KOPT-K1 (cell line): ENCODE data around the gene CD244.
A peak's percentile ranks its signal among the peaks of the same experiment; 100 is the strongest.
"Not testable (repeated sequence)": the region's sequence is repeated elsewhere in the genome, so short reads cannot be mapped to it uniquely, and the experiment has no call there.

Experiments
- H3K27ac ChIP-seq: fragments of 200-600 bp; sonication (generic); 2 replicates; pipeline ENCODE4 v1.5.1; 2016; ENCODE audit warnings: antibody characterized with exemption, mild to moderate bottlenecking, low read depth, low read length; ENCODE audit not compliant: poor library complexity, severe bottlenecking
- H3K36me3 ChIP-seq: fragments of 200-600 bp; sonication (generic); 2 replicates; pipeline ENCODE4 v1.5.1; 2017; ENCODE audit warnings: antibody characterized with exemption, mild to moderate bottlenecking, low read length, moderate library complexity; ENCODE audit not compliant: insufficient read depth
- H3K9me3 ChIP-seq: fragments of 200-600 bp; sonication (generic); 2 replicates; pipeline ENCODE4 v1.5.1; 2017; ENCODE audit warnings: antibody characterized with exemption, low read length, mild to moderate bottlenecking; ENCODE audit not compliant: insufficient read depth, poor library complexity, severe bottlenecking

CD244 gene

DNA sequence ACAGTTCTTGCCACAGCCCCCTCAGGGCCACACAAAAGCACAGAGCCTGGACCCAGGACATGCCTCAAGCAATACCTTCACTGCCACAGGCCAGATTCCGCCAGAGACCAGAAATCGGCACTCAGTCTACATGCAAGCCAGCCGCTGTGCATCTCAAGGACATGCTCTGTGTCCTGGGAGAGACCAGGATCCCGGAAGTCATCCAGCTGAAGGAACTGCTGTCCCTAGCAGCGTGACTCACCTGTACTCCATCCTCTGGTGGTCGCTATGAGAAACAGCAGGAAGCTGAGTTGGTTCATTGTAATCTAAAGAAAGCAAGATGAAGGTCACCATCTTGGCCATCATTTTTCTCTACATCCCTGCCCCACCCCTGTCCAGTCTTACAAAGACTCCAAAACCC, 21.9 kb upstream of the CD244 start:
- H3K9me3 ChIP-seq = no peaks in the 10 kb centered on the region
- H3K27ac ChIP-seq = no peak overlapping the region
- no peaks in the 10 kb centered on the region for H3K36me3 ChIP-seq

- Histone ChIP-seq H3K27ac (no peak overlapping the region), H3K36me3 (no peaks in the 10 kb centered on the region), H3K9me3 (no peaks in the 10 kb centered on the region)
These were observed 21.2 kb upstream of the CD244 start for GRCh38 chr1:160883581-160884513.

DNA sequence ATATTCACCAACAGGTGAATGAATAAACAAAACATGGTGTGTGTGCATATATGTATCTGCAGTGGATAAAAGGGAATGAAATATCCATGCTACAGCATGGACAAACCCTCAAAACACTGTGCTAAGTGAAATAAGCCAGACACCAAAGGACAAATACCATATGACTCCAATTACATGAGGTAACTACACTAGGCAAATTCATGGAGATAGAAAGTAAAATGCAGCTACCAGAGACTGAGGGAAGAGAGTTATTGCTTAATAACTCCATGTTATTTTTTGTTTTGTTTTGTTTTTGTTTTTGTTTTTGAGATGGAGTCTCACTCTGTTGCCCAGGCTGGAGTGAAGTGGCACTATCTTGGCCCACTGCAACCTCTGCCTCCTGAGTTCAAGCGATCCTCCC, 19.9 kb upstream of the CD244 start:
- Histone ChIP-seq H3K36me3 (no peaks in the 10 kb centered on the region), H3K27ac (no peak overlapping the region), H3K9me3 (no peaks in the 10 kb centered on the region)

DNA sequence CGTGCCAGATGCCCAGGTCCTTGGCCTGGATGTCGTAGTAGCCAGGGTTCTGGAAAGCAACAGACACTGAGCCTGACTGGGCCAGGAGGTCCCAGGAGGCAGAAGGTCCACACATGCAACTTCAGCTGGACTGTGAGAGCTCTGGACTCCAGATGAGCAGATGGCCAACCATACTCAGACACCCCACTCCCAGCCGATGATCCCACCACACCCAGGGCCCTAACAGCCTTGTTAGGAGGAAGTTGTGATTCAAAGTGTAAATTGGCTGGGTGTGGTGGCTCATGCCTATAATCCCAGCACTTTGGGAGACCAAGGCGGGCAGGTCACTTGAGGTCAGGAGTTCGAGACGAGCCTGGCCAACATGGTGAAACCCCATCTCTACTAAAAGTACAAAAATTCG, 18.6 kb upstream of the CD244 start:
- not testable (repeated sequence) for H3K9me3 ChIP-seq, H3K36me3 ChIP-seq

DNA sequence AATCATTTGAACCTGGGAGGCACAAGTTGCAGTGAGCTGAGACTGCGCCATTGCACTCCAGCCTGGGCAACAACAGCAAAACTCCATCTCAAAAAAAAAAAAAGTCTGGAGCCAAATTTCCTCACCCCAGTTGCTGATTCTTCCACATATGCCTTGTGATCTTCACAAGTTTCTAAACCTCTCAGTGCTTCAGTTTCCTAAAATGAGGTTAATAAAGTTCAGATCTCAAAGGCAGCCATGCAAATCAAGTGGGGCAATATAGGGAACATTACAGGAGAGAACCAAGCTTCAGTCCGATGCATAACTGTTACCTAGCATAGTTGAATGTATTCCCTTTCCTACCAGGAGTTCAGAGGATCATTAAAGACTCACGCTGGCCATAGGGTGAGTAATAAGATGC, 17.5 kb upstream of the CD244 start:
- H3K27ac ChIP-seq = no peak overlapping the region
- no peaks in the 10 kb centered on the region for H3K36me3 ChIP-seq
- no peaks in the 10 kb centered on the region for H3K9me3 ChIP-seq

More for the DNA sequence above, 18.6 kb upstream of the CD244 start:
- not testable (repeated sequence) for H3K27ac ChIP-seq

DNA sequence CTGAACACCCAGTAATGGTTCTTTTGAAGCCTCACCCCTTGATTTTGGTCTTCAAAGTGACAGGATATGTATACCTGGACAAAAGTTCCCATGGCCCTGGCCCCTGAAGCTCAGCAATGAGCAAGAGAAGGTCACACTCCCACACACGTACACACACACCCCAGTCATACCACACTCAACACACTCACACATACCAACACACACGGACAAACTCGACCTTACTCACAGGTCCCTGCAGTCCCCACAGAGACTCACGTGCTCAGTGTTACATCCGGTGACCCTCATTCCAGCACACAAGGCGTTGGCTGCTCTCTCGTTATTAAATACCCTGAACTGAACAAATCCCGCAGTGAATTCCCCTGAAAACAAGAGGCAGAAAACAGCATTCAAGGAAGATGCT, 16.4 kb upstream of the CD244 start:
- Histone ChIP-seq H3K9me3 (no peaks in the 10 kb centered on the region), H3K36me3 (no peaks in the 10 kb centered on the region), H3K27ac (no peak overlapping the region)

- no peaks in the 10 kb centered on the region for H3K9me3 ChIP-seq
- H3K27ac ChIP-seq = peak overlapping the region; percentile 15
- no peaks in the 10 kb centered on the region for H3K36me3 ChIP-seq
These were observed 14.5 kb upstream of the CD244 start for GRCh38 chr1:160877221-160877620.

DNA sequence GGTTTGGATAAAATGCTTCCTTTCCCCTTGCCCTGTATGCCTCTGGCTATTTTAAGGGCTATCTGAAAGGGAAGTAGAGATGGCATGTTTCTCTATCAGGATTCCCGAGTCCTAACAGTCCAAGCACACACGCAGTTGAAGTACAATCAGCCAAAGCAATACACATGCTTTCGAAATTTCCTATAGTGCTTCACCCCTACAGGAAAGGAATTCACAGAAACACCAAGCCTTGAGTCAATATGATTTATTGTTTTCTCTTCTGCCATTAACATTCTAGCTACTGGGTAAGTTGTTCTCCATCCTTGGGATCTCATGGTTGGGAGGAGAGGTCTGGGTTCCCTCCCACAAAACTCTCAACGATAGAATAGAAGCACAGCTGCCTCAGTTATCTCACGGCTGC, 13.6 kb upstream of the CD244 start:
- Histone ChIP-seq H3K36me3 (no peaks in the 10 kb centered on the region), H3K27ac (no peak overlapping the region)

GRCh38 chr1:160875591-160875990, 12.9 kb upstream of the CD244 start:
- not testable (repeated sequence) for H3K9me3 ChIP-seq, H3K27ac ChIP-seq, H3K36me3 ChIP-seq

More for the DNA sequence above, 13.6 kb upstream of the CD244 start:
- H3K9me3 ChIP-seq = no peaks in the 10 kb centered on the region

GRCh38 chr1:160874935-160875334, 12.2 kb upstream of the CD244 start:
- Histone ChIP-seq H3K27ac (no peak overlapping the region), H3K36me3 (no peaks in the 10 kb centered on the region), H3K9me3 (no peaks in the 10 kb centered on the region)

DNA sequence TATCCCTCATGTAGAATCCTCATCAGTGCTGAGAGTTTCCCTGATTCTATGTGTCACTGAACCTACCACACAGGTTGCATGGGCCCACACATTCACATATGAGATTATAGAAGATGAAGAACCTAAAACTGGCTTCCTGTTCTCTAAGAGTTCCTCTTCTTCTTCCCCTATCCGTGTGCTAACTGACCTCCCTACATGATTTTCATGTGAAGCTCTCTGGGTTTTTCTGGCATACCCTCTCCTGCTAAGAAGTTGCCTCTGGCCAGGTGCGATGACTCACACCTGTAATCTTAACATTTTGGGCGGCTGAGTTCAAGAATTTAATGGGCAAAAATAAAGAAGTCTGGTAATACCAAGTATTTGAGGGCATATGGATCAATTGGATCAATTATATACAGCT, 5.5 kb upstream of the CD244 start:
- H3K27ac ChIP-seq = no peak overlapping the region
- H3K9me3 ChIP-seq = no peaks in the 10 kb centered on the region
- no peaks in the 10 kb centered on the region for H3K36me3 ChIP-seq

GRCh38 chr1:160867651-160868050, 5.0 kb upstream of the CD244 start:
- not testable (repeated sequence) for H3K27ac ChIP-seq, H3K36me3 ChIP-seq

DNA sequence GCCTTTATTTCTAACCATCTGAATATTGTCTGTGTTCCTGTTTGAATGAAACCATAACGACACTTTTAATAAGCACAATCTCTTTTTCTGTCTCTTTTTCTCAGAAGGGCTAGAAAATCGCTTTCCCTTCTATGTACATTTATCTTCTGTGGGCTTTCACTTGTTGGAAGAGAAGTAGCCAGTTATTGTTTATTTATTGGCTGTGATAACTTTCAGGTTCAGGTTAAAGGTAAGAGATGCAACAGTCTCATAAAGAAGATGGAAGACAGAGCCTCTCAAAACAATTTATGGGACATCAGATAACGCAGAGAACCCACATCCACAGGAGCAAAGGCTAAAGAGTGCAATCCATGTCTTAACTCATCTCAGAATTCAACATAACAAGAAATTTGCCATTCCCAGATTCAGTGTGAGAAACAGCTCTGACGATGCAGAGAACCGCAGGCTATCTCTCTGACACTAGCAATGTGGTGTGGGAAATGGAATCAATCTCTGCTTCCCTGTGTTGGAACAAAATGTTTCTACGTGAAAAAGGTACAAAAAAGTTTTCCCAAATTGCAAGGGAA, 4.1 kb upstream of the CD244 start:
- H3K27ac ChIP-seq = no peak overlapping the region
- no peaks in the 10 kb centered on the region for H3K9me3 ChIP-seq
- no peaks in the 10 kb centered on the region for H3K36me3 ChIP-seq

More at GRCh38 chr1:160867651-160868050, 5.0 kb upstream of the CD244 start:
- H3K9me3 ChIP-seq = not testable (repeated sequence)

GRCh38 chr1:160866001-160866694, 3.5 kb upstream of the CD244 start:
- Histone ChIP-seq H3K36me3 (no peaks in the 10 kb centered on the region), H3K9me3 (no peaks in the 10 kb centered on the region), H3K27ac (no peak overlapping the region)

DNA sequence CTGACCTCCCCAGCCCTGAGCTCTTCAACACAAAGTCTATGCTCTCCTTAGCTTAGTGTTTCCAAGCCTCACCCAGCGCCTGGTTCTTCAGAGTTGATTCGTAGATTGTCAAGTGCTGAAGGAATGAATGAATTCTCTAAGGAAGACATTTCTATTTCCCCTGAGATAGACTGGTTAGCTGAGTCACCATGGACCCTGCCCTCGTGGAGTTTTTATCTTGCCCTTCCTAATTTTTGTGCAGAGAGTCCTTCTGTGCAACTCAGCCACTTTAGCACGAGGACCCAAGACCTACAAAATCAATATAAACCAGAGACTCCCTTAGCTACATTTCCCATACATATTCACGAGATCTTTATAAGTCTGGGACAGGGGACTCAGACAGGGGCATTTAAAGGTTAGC, 2.6 kb upstream of the CD244 start:
- Histone ChIP-seq H3K27ac (no peak overlapping the region), H3K9me3 (no peaks in the 10 kb centered on the region), H3K36me3 (no peaks in the 10 kb centered on the region)
